Gastrocnemius medialis (tissue), 4 donors: ENCODE measurements around the gene SLCO4A1. TPM values are rescaled to one million over a fixed set of nuclear protein-coding genes. Genes with fewer than 3 reads are reported as not detected.

Source experiments
- ATAC-seq, 2 donors: fragments of 150-250 bp; one replicate each; pipeline ENCODE4 v1.9.1; 2016
- DNase-seq, 2 donors: peaks; one replicate each; pipeline ENCODE4 v3.0.0-alpha.2; 2019
- H3K27ac ChIP-seq, 4 donors: fragments of 200-600 bp; sonication (generic); 1 replicate in 1 of 4; 2 replicates in 3 of 4; pipeline ENCODE4 v1.5.1; 2016 to 2018; ENCODE audit warnings: mild to moderate bottlenecking in 2 of 4, moderate library complexity in 1 of 4
- H3K27me3 ChIP-seq, 3 donors: fragments of 200-600 bp; sonication (generic) in 2 of 3; 1 replicate in 1 of 3; 2 replicates in 2 of 3; pipeline versions ENCODE4 v1.5.1 to v1.6.0; 2016 to 2019; ENCODE audit warnings: mild to moderate bottlenecking in 1 of 3, moderate library complexity in 1 of 3
- H3K36me3 ChIP-seq, 2 donors: fragments of 200-600 bp; sonication (generic) in 1 of 2; one replicate each; pipeline ENCODE4 v1.5.1; 2017 to 2018
- H3K4me1 ChIP-seq, 2 donors: fragments of 200-600 bp; sonication (generic) in 1 of 2; one replicate each; pipeline ENCODE4 v1.5.1; 2016 to 2017; ENCODE audit warnings: mild to moderate bottlenecking in 2 of 2
- H3K4me3 ChIP-seq, 4 donors: fragments of 200-600 bp; sonication (generic) in 3 of 4; 1 replicate in 1 of 4; 2 replicates in 3 of 4; pipeline ENCODE4 v1.5.1; 2016 to 2019; ENCODE audit warnings: mild to moderate bottlenecking in 2 of 4
- H3K9me3 ChIP-seq, 3 donors: fragments of 200-600 bp; sonication (generic) in 2 of 3; 1 replicate in 1 of 3; 2 replicates in 2 of 3; pipeline ENCODE4 v1.5.1; 2016 to 2019
- CTCF ChIP-seq, 5 experiments: fragments of 450-650 bp in 3 of 5; fragments of 200-600 bp in 2 of 5; sonication (generic) in 2 of 5; IDR thresholded peaks in 4 of 5; conservative IDR thresholded peaks in 1 of 5; 1 replicate in 4 of 5; 2 replicates in 1 of 5; pipeline ENCODE4 v1.5.1; 2016 to 2019; ENCODE audit warnings: antibody characterized with exemption in 5 of 5, mild to moderate bottlenecking in 3 of 5, moderate library complexity in 3 of 5
- POLR2A ChIP-seq, 2 donors: fragments of 450-650 bp; IDR thresholded peaks; one replicate each; pipeline ENCODE4 v1.6.1; 2017; ENCODE audit warnings: antibody characterized with exemption in 2 of 2, mild to moderate bottlenecking in 2 of 2, moderate library complexity in 2 of 2
- in situ Hi-C, 4 donors: fragments of 200-750 bp; cut with MboI; loops; one replicate each; pipeline versions ENCODE4 v1.15.0 to v1.8.0; 2017; ENCODE audit warnings: low sequenced_read_pairs in 4 of 4
- intact Hi-C: fragments of 100-400 bp; cut with DNase I; formaldehyde crosslinking; loops from one replicate; pipeline ENCODE4 v1.15.1; 2023; ENCODE audit warnings: low total_unique reads
- total RNA-seq, 4 donors: library from RNA; depleted of rRNA; stranded (reverse); fragments of >200 nt; gene quantifications; one replicate each; pipeline versions ENCODE4 v1.1.0 to v1.2.3, GENCODE V29; 2016

The SLCO4A1 gene
- total RNA-seq, 4 donors from 2014 or later: 20.4 to 26.9 (median 21.8) TPM

GRCh38 chr20:62685781-62686555, 43.7 kb downstream of the SLCO4A1 start:
- Histone ChIP-seq H3K4me1 (no peaks in the 10 kb centered on the region), H3K27me3 (peaks cover 8 to 30% (median 18%) of the 10 kb centered on the region in 3 donors), H3K9me3 (no peaks in the 10 kb centered on the region), H3K4me3 (no peak overlapping the region), H3K27ac (no peak overlapping the region), H3K36me3 (no peaks in the 10 kb centered on the region)
- no peak for TF ChIP-seq POLR2A (IDR thresholded peaks at IDR 0.05)
- TF ChIP-seq CTCF (IDR thresholded peaks at IDR 0.05 in 4 of 5, conservative IDR thresholded peaks at IDR 0.05 in 1 of 5): no peak
- in situ Hi-C loops: no loop called here
- intact Hi-C loops: no loop called here
- DNase-seq (no peak), ATAC-seq (no peak)

- H3K27ac ChIP-seq: no peak overlapping the region
- H3K36me3 ChIP-seq: no peaks in the 10 kb centered on the region
- intact Hi-C loops (no loop called here), in situ Hi-C loops (no loop called here)
- no peak for DNase-seq
- H3K27me3 ChIP-seq: peaks cover 12 to 30% (median 12%) of the 10 kb centered on the region in 3 donors
- H3K9me3 ChIP-seq: no peaks in the 10 kb centered on the region
- TF ChIP-seq POLR2A (IDR thresholded peaks at IDR 0.05) (no peak), CTCF (IDR thresholded peaks at IDR 0.05 in 4 of 5, conservative IDR thresholded peaks at IDR 0.05 in 1 of 5) (no peak)
- H3K4me1 ChIP-seq: no peaks in the 10 kb centered on the region
- H3K4me3 ChIP-seq: no peak overlapping the region
- no peak for ATAC-seq
Measured at GRCh38 chr20:62686869-62687830, 44.8 kb downstream of the SLCO4A1 start.

- in situ Hi-C loops: no loop called here
- ATAC-seq: no peak
Measured at GRCh38 chr20:62688083-62688482, 45.8 kb downstream of the SLCO4A1 start.

More at GRCh38 chr20:62688083-62688482, 45.8 kb downstream of the SLCO4A1 start:
- Histone ChIP-seq H3K4me3 (no peak overlapping the region), H3K27ac (no peak overlapping the region), H3K36me3 (no peaks in the 10 kb centered on the region), H3K4me1 (no peaks in the 10 kb centered on the region), H3K9me3 (no peaks in the 10 kb centered on the region), H3K27me3 (peaks cover 12 to 25% (median 13%) of the 10 kb centered on the region in 3 donors)
- DNase-seq: no peak
- TF ChIP-seq CTCF (IDR thresholded peaks at IDR 0.05 in 4 of 5, conservative IDR thresholded peaks at IDR 0.05 in 1 of 5) (no peak), POLR2A (IDR thresholded peaks at IDR 0.05) (no peak)
- intact Hi-C loops: no loop called here
